ENCODE measurements around the gene TPST2. TPM values are rescaled to one million over a fixed set of nuclear protein-coding genes. Genes with fewer than 3 reads are reported as not detected.

The TPST2 gene
- total RNA-seq, 1 experiment from 2014 or later = 7.0 TPM

GRCh38 chr22:26610996-26611395, 21.1 kb upstream of the TPST2 start:
- peak; percentile 3 for DNase-seq (ENCODE audit: unreplicated experiment)
- no peak for TF ChIP-seq CTCF (IDR thresholded peaks at IDR 0.05; ENCODE audit: unreplicated experiment)
- no TSS peak for BruUV-seq (replicated peaks)
- Mint-ChIP-seq H3K27me3 (ENCODE audit: insufficient read depth, unreplicated experiment) (peaks cover 32% of the 10 kb centered on the region), H3K4me1 (ENCODE audit: insufficient read depth, unreplicated experiment) (no peaks in the 10 kb centered on the region), H3K9me3 (ENCODE audit: unreplicated experiment) (no peaks in the 10 kb centered on the region), H3K27ac (ENCODE audit: low read depth, unreplicated experiment) (no peak overlapping the region), H3K4me3 (ENCODE audit: unreplicated experiment) (no peak overlapping the region), H3K36me3 (ENCODE audit: insufficient read depth, unreplicated experiment) (no peaks in the 10 kb centered on the region)
- intact Hi-C loops (cut with micrococcal nuclease) = no loop called here
- ChIA-PET POLR2A (no interaction called here), CTCF (no interaction called here)

- no peak for TF ChIP-seq CTCF (IDR thresholded peaks at IDR 0.05; ENCODE audit: unreplicated experiment)
- DNase-seq (ENCODE audit: unreplicated experiment) = peak; percentile 56
- Mint-ChIP-seq H3K27ac (ENCODE audit: low read depth, unreplicated experiment) (peak overlapping the region; percentile 65), H3K4me1 (ENCODE audit: insufficient read depth, unreplicated experiment) (no peaks in the 10 kb centered on the region), H3K9me3 (ENCODE audit: unreplicated experiment) (no peaks in the 10 kb centered on the region), H3K4me3 (ENCODE audit: unreplicated experiment) (no peak overlapping the region), H3K27me3 (ENCODE audit: insufficient read depth, unreplicated experiment) (peaks cover 32% of the 10 kb centered on the region), H3K36me3 (ENCODE audit: insufficient read depth, unreplicated experiment) (no peaks in the 10 kb centered on the region)
- POLR2A ChIA-PET = no interaction called here
- CTCF ChIA-PET = no interaction called here
- intact Hi-C loops (cut with micrococcal nuclease) = no loop called here
- no TSS peak for BruUV-seq (replicated peaks)
These were observed 20.4 kb upstream of the TPST2 start for GRCh38 chr22:26610072-26610958.

GRCh38 chr22:26609287-26609686, 19.4 kb upstream of the TPST2 start:
- H3K4me3 Mint-ChIP-seq (ENCODE audit: unreplicated experiment) = no peak overlapping the region
- intact Hi-C loops (cut with micrococcal nuclease) = no loop called here
- H3K4me1 Mint-ChIP-seq (ENCODE audit: insufficient read depth, unreplicated experiment) = no peaks in the 10 kb centered on the region
- no peaks in the 10 kb centered on the region for H3K9me3 Mint-ChIP-seq (ENCODE audit: unreplicated experiment)
- DNase-seq (ENCODE audit: unreplicated experiment) = no peak
- no TSS peak for BruUV-seq (replicated peaks)
- H3K27me3 Mint-ChIP-seq (ENCODE audit: insufficient read depth, unreplicated experiment) = peaks cover 28% of the 10 kb centered on the region
- TF ChIP-seq CTCF (IDR thresholded peaks at IDR 0.05; ENCODE audit: unreplicated experiment) = no peak
- CTCF ChIA-PET = interaction anchor here (0.6 kb wide), 1 partner anchor 42 kb away, joined by 3 read pairs; no protein-coding TSS in a partner anchor
- no peak overlapping the region for H3K27ac Mint-ChIP-seq (ENCODE audit: low read depth, unreplicated experiment)
- H3K36me3 Mint-ChIP-seq (ENCODE audit: insufficient read depth, unreplicated experiment) = no peaks in the 10 kb centered on the region
- POLR2A ChIA-PET = no interaction called here

DNA sequence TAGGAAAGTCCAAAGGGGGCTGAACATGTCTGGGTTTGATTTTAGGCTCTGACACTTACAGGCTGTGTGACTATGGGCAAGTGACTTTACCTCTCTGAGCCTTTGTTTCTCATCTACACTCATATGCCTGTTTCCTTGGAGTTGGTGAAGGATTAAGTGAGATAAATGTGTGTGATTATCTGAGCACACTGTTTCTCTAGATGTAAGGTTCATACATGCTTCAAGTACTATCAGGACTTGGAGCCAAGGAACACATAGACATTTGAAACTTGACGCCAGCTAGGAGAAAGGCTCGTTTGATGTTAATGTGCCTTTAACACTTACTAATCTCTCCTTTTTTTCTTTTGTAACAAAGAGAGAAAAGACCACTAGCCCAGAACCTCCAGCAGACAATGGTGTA, 18.2 kb upstream of the TPST2 start:
- H3K27me3 Mint-ChIP-seq (ENCODE audit: insufficient read depth, unreplicated experiment) = peaks cover 17% of the 10 kb centered on the region

More for the DNA sequence above, 18.2 kb upstream of the TPST2 start:
- ChIA-PET POLR2A (no interaction called here), CTCF (interaction anchor here (0.5 to 0.6 kb wide), 2 partner anchors 129 to 440 kb away, joined by 3 read pairs; no protein-coding TSS in a partner anchor)
- H3K4me1 Mint-ChIP-seq (ENCODE audit: insufficient read depth, unreplicated experiment) = no peaks in the 10 kb centered on the region
- no TSS peak for BruUV-seq (replicated peaks)
- no peak for DNase-seq (ENCODE audit: unreplicated experiment)
- H3K27ac Mint-ChIP-seq (ENCODE audit: low read depth, unreplicated experiment) = no peak overlapping the region
- no peak overlapping the region for H3K4me3 Mint-ChIP-seq (ENCODE audit: unreplicated experiment)
- no peak for TF ChIP-seq CTCF (IDR thresholded peaks at IDR 0.05; ENCODE audit: unreplicated experiment)
- H3K9me3 Mint-ChIP-seq (ENCODE audit: unreplicated experiment) = no peaks in the 10 kb centered on the region
- no peaks in the 10 kb centered on the region for H3K36me3 Mint-ChIP-seq (ENCODE audit: insufficient read depth, unreplicated experiment)
- intact Hi-C loops (cut with micrococcal nuclease) = no loop called here
